Measurements from ENCODE around the gene AGBL3. TPM values are rescaled to one million over a fixed set of nuclear protein-coding genes. Genes with fewer than 3 reads are reported as not detected.

Gene AGBL3
- total and polyA plus RNA-seq, 9 of the 15 experiments (the other 6 are each of a cell fraction or from before 2014, with no cell fraction given), result 0.54 to 2.9 (median 1.7) TPM

GRCh38 chr7:135164357-135165061 lies 178.2 kb downstream of the AGBL3 start:
- in situ Hi-C loops (cut with MboI), result no loop called here
- ChIA-PET CTCF (ENCODE audit: low intra/inter-chr PET ratio) (no interaction called here), POLR2A (interaction anchor here (0.6 to 2.7 kb wide), 12 partner anchors 8 to 345 kb away, joined by 3 to 11 read pairs (median 4); partner anchors contain the start of gene TMEM140)
- WGBS (ENCODE audit: insufficient coverage, low coverage, missing lambda C conversion rate), result 93% methylated on average over 18 of the region's 18 CpGs
- DNase-seq (ENCODE audit: extremely low read depth in 1 of 4, low spot score in 3 of 4) (peak in 1 of 4 experiments; percentile 16), FAIRE-seq (no peak), ATAC-seq (no peak; the same call in 2 of the 3 replicates)
- H3K9me1 ChIP-seq (ENCODE audit: control insufficient read depth, insufficient read depth, low read length), result no peaks in the 10 kb centered on the region
- H3K27me3 ChIP-seq (ENCODE audit: control insufficient read depth in 2 of 2, insufficient read depth in 2 of 2, low read length in 2 of 2), result no peaks in the 10 kb centered on the region
- intact Hi-C loops (cut with micrococcal nuclease), result no loop called here
- H2AFZ ChIP-seq (ENCODE audit: low read depth, low read length), result no peak overlapping the region
- H3K36me3 ChIP-seq (ENCODE audit: control insufficient read depth, insufficient read depth, low read length), result peaks cover 53% of the 10 kb centered on the region
- H4K20me1 ChIP-seq (replicated peaks; ENCODE audit: control insufficient read depth, insufficient read depth, low read length), result 0 out of 2 replicates have a peak, but pooled peaks cover 5% of the 10 kb centered on the region
- H3K9ac ChIP-seq (ENCODE audit: insufficient read depth in 1 of 2, low read depth in 2 of 2, low read length in 2 of 2), result no peak overlapping the region
- H3K4me3 ChIP-seq, result no peak overlapping the region
- peaks cover 20% of the 10 kb centered on the region for H3K9me3 ChIP-seq (replicated peaks; ENCODE audit: control insufficient read depth, insufficient read depth, low read depth, low read length)
- no peak overlapping the region for H3K4me2 ChIP-seq (ENCODE audit: insufficient read depth, low read length)
- no TSS peak for BruUV-seq (replicated peaks)
- H3K79me2 ChIP-seq (ENCODE audit: control insufficient read depth, insufficient read depth, low read length), result peaks cover 23% of the 10 kb centered on the region
- no peak overlapping the region for H3K27ac ChIP-seq (ENCODE audit: extremely low read depth, low read depth, low read length)
- peaks cover 26 to 36% of the 10 kb centered on the region in 2 experiments for H3K4me1 ChIP-seq (replicated peaks in 1 of 2; ENCODE audit: control insufficient read depth in 2 of 2, insufficient read depth in 2 of 2, low read length in 2 of 2)
- TF ChIP-seq ESRRB (CRISPR knock-in tag; IDR thresholded peaks at IDR 0.05; ENCODE audit: borderline replicate concordance), result no peak
- TF ChIP-seq SUPT5H (IDR thresholded peaks at IDR 0.05), result peak; percentile 59
- TF ChIP-seq, protein P1, sequence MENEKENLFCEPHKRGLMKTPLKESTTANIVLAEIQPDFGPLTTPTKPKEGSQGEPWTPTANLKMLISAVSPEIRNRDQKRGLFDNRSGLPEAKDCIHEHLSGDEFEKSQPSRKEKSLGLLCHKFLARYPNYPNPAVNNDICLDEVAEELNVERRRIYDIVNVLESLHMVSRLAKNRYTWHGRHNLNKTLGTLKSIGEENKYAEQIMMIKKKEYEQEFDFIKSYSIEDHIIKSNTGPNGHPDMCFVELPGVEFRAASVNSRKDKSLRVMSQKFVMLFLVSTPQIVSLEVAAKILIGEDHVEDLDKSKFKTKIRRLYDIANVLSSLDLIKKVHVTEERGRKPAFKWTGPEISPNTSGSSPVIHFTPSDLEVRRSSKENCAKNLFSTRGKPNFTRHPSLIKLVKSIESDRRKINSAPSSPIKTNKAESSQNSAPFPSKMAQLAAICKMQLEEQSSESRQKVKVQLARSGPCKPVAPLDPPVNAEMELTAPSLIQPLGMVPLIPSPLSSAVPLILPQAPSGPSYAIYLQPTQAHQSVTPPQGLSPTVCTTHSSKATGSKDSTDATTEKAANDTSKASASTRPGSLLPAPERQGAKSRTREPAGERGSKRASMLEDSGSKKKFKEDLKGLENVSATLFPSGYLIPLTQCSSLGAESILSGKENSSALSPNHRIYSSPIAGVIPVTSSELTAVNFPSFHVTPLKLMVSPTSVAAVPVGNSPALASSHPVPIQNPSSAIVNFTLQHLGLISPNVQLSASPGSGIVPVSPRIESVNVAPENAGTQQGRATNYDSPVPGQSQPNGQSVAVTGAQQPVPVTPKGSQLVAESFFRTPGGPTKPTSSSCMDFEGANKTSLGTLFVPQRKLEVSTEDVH (IDR thresholded peaks at IDR 0.05; ENCODE audit: low read depth, partially characterized antibody), result peak; percentile 15
- TF ChIP-seq, protein P2, sequence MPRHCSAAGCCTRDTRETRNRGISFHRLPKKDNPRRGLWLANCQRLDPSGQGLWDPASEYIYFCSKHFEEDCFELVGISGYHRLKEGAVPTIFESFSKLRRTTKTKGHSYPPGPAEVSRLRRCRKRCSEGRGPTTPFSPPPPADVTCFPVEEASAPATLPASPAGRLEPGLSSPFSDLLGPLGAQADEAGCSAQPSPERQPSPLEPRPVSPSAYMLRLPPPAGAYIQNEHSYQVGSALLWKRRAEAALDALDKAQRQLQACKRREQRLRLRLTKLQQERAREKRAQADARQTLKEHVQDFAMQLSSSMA (CRISPR knock-in tag; IDR thresholded peaks at IDR 0.05), result 0 out of 2 replicates have a peak, but pooled peaks have one; percentile 51
- no peak for TF ChIP-seq EGR1 (conservative IDR thresholded peaks at IDR 0.05)
- TF ChIP-seq ZNF146 (CRISPR knock-in tag; IDR thresholded peaks at IDR 0.05; ENCODE audit: unreplicated experiment), result peak; percentile 4
- TF ChIP-seq HMGN3 (IDR thresholded peaks at IDR 0.05; ENCODE audit: borderline replicate concordance, extremely low read depth, insufficient read length, low read depth, low read length), result peak; percentile 39
- TF ChIP-seq POLR2A (conservative IDR thresholded peaks at IDR 0.05), result peak; percentile 63; the same call in 1 of the 2 replicates
- peak; percentile 82 for TF ChIP-seq POLR2G (IDR thresholded peaks at IDR 0.05; ENCODE audit: low read depth, low read length)
- TF ChIP-seq BCLAF1 (IDR thresholded peaks at IDR 0.05; ENCODE audit: borderline replicate concordance in 1 of 2, control insufficient read depth in 1 of 2, low read depth in 2 of 2, low read length in 1 of 2), result no peak
- TF ChIP-seq RBFOX2 (IDR thresholded peaks at IDR 0.05; ENCODE audit: low read depth, low read length), result peak; percentile 72
- TF ChIP-seq CBX1 (IDR thresholded peaks at IDR 0.05; ENCODE audit: low read depth), result peak; percentile 67; the same call in 1 of the 2 replicates
